ENCODE results near the gene MYLK4. TPM values are rescaled to one million over a fixed set of nuclear protein-coding genes. Genes with fewer than 3 reads are reported as not detected.

MYLK4 gene
- total RNA-seq, 1 donor from 2014 or later: 0.49 TPM

DNA sequence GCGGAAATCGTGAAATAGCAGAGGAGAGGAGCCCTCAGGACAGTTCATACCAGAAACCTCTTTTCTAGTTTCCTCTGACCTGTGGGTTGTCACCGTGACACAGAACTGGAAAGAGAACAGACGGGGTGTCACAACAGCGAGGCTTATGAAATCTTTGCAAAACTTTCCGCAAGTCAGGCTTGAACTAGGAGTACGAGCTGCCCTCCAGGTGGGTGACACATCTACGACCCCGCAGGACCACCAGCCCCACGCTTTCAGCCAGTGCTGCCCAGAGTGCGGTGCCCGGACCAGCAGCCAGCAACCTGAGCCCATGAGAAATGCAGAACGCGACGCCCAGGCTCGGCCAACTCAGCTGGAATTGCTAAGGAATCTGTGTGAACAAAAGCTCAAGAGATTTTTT lies 45.2 kb upstream of the MYLK4 start:
- Mint-ChIP-seq H3K36me3 (ENCODE audit: unreplicated experiment) (no peaks in the 10 kb centered on the region), H3K27ac (ENCODE audit: unreplicated experiment) (no peak overlapping the region), H3K27me3 (ENCODE audit: unreplicated experiment) (peaks cover 2% of the 10 kb centered on the region), H3K4me1 (ENCODE audit: low read depth, unreplicated experiment) (peaks cover 23% of the 10 kb centered on the region), H3K9me3 (ENCODE audit: unreplicated experiment) (peaks cover 2% of the 10 kb centered on the region), H3K4me3 (ENCODE audit: unreplicated experiment) (no peak overlapping the region)
- DNase-seq: no peak
- TF ChIP-seq, protein P1, sequence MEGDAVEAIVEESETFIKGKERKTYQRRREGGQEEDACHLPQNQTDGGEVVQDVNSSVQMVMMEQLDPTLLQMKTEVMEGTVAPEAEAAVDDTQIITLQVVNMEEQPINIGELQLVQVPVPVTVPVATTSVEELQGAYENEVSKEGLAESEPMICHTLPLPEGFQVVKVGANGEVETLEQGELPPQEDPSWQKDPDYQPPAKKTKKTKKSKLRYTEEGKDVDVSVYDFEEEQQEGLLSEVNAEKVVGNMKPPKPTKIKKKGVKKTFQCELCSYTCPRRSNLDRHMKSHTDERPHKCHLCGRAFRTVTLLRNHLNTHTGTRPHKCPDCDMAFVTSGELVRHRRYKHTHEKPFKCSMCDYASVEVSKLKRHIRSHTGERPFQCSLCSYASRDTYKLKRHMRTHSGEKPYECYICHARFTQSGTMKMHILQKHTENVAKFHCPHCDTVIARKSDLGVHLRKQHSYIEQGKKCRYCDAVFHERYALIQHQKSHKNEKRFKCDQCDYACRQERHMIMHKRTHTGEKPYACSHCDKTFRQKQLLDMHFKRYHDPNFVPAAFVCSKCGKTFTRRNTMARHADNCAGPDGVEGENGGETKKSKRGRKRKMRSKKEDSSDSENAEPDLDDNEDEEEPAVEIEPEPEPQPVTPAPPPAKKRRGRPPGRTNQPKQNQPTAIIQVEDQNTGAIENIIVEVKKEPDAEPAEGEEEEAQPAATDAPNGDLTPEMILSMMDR (IDR thresholded peaks at IDR 0.05; ENCODE audit: partially characterized antibody, unreplicated experiment): no peak

DNA sequence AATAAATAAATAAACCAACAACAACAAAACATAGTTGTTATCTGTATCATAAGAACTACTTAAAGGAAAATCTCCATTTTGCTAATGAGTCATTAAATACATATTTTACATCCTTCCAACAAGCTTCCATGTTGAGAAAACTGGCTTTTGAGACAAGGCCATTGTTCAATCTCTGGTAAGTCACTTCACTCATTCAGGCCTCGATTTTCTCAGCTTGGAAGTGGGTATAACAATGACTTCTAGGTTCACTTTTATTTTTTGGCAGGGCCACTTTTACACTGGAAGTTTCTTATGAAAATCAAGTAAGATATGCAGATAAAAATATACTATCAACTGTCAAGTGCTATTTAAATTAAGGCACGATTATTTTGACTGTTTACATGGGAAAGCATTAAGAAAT lies 44.4 kb upstream of the MYLK4 start:
- H3K4me1 Mint-ChIP-seq (ENCODE audit: low read depth, unreplicated experiment): peaks cover 26% of the 10 kb centered on the region
- no peak overlapping the region for H3K27ac Mint-ChIP-seq (ENCODE audit: unreplicated experiment)
- H3K27me3 Mint-ChIP-seq (ENCODE audit: unreplicated experiment): peaks cover 2% of the 10 kb centered on the region
- no peak for DNase-seq
- no peaks in the 10 kb centered on the region for H3K36me3 Mint-ChIP-seq (ENCODE audit: unreplicated experiment)
- TF ChIP-seq, protein P1 (IDR thresholded peaks at IDR 0.05; ENCODE audit: partially characterized antibody, unreplicated experiment): no peak
- H3K9me3 Mint-ChIP-seq (ENCODE audit: unreplicated experiment): peaks cover 2% of the 10 kb centered on the region
- no peak overlapping the region for H3K4me3 Mint-ChIP-seq (ENCODE audit: unreplicated experiment)

DNA sequence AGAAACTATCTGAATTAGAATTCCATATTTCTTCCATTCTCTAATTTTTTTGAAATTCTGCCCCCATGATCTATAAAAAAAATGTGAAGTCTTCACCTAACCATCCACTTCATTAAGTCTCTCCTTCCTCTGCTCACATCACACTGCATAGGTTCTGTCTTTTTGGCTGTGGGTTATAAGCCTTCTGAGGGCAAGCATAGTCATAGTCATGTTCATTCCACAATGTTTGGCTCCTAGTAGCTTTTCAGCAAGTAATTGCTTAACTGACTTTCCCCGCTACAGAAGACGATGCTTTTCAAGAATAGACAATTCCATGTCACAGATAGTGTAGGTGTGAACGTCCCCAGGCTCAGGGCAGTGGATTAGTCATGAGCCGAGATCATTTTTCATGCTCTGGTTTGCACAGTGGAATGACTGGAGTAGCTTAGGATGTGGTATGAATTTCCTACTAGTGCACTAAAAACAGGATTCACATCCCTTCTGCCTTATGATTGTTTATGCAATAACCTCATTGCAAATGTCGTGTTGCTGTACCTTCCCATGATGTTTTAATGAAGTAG lies 43.5 kb upstream of the MYLK4 start:
- no peak for DNase-seq

DNA sequence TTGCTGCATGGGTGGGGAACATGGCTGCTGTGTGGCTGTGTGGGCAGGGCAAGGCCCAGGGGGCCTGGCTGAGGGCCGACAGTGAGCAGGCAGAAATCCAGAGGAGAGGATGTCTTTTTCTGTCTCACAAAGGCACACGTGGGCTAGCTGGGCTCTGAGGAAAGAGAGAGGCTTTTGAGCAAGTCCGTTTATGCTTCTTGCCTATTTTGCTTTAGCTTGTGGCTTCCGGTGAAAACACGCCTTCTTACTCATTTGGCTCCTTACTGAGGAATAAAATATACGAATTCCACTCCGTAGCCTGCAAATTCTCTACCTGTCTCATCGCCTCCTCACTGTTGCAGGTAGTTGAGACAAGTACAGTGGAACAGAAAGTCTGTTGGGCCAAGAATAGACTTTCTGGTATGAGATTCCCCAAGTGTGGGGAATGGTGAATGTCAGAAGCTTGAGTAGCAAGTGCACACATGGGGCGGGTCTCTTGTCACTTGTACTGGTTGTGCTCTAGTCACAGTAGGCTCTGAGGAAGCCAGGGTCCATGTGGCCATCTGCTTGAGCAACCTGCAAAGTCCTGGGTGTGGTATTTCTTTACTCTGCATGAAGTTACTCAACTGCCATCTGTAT lies 42.9 kb upstream of the MYLK4 start:
- no peak overlapping the region for H3K27ac Mint-ChIP-seq (ENCODE audit: unreplicated experiment)

More for the DNA sequence above, 43.5 kb upstream of the MYLK4 start:
- no peaks in the 10 kb centered on the region for H3K36me3 Mint-ChIP-seq (ENCODE audit: unreplicated experiment)
- peaks cover 2% of the 10 kb centered on the region for H3K9me3 Mint-ChIP-seq (ENCODE audit: unreplicated experiment)
- H3K4me3 Mint-ChIP-seq (ENCODE audit: unreplicated experiment): no peak overlapping the region
- H3K27ac Mint-ChIP-seq (ENCODE audit: unreplicated experiment): no peak overlapping the region
- TF ChIP-seq, protein P1 (IDR thresholded peaks at IDR 0.05; ENCODE audit: partially characterized antibody, unreplicated experiment): no peak
- peaks cover 2% of the 10 kb centered on the region for H3K27me3 Mint-ChIP-seq (ENCODE audit: unreplicated experiment)
- H3K4me1 Mint-ChIP-seq (ENCODE audit: low read depth, unreplicated experiment): peaks cover 27% of the 10 kb centered on the region

More for the DNA sequence above, 42.9 kb upstream of the MYLK4 start:
- Mint-ChIP-seq H3K4me3 (ENCODE audit: unreplicated experiment) (no peak overlapping the region), H3K9me3 (ENCODE audit: unreplicated experiment) (peaks cover 2% of the 10 kb centered on the region), H3K4me1 (ENCODE audit: low read depth, unreplicated experiment) (peaks cover 27% of the 10 kb centered on the region), H3K36me3 (ENCODE audit: unreplicated experiment) (no peaks in the 10 kb centered on the region), H3K27me3 (ENCODE audit: unreplicated experiment) (peaks cover 5% of the 10 kb centered on the region)
- TF ChIP-seq, protein P1 (IDR thresholded peaks at IDR 0.05; ENCODE audit: partially characterized antibody, unreplicated experiment): no peak
- DNase-seq: no peak
